IPS-18c (cell line): ENCODE results near the gene XPO5.
"Not testable (repeated sequence)": the region's sequence is repeated elsewhere in the genome, so short reads cannot be mapped to it uniquely, and the experiment has no call there.

ENCODE experiments used
- H3K4me3 ChIP-seq: 2 replicates; pipeline ENCODE4 v1.7.0; 2013; ENCODE audit warnings: low read depth, mild to moderate bottlenecking, low read length, moderate library complexity; ENCODE audit not compliant: insufficient read depth
- H3K9me3 ChIP-seq: one replicate; pipeline ENCODE4 v1.6.1; 2013; ENCODE audit warnings: mild to moderate bottlenecking, low read length, moderate library complexity; ENCODE audit not compliant: control insufficient read depth, insufficient read depth

Gene XPO5

GRCh38 chr6:43508481-43509141, 67.2 kb downstream of the XPO5 start:
- peak overlapping the region; percentile 71; the same call in 1 of the 2 replicates for H3K4me3 ChIP-seq

DNA sequence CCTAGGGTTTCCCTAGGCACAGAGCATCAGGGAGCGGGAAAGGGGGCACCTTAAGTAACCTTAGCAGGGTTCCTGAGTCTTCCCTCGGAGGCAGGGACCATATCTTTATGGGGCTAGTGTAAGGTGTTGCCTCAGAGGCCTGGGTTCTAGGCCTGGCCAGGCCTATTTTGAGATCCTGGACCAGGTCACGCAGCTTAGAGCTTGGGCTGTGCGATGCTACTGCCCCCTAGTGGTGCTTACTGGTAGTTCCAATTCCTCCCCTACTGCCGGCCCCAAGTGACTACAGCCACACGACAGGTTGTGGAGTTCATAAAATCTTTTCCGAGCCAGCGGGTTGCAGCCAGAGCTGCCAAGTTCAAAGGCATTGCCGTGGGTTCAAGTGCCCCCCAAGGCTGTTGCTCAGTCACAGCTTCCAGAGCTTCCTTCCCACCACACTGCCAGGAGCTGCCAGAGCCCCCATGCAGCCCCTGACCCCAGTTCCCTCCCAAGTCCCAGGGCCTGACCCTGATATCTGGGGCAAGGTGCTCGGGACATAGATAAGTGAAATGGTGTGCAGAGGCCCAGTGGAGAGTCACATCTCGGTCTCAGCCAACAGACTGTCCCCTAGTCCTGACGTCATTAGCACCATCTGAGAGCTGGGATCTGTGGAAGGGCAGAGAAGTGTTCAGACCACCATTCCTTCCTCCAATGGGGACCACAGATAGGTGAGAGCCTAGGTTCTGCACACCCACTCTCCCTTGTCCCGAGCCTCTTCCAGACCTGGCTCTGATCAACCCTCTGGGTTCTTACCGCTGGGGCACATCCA, 69.0 kb downstream of the XPO5 start:
- H3K4me3 ChIP-seq, result no peak overlapping the region
- H3K9me3 ChIP-seq, result no peaks in the 10 kb centered on the region

More at GRCh38 chr6:43508481-43509141, 67.2 kb downstream of the XPO5 start:
- no peaks in the 10 kb centered on the region for H3K9me3 ChIP-seq

- Histone ChIP-seq H3K9me3 (no peaks in the 10 kb centered on the region), H3K4me3 (no peak overlapping the region)
Observed at GRCh38 chr6:43506171-43506570, 69.7 kb downstream of the XPO5 start.

- Histone ChIP-seq H3K4me3 (no peak overlapping the region), H3K9me3 (no peaks in the 10 kb centered on the region)
Observed at GRCh38 chr6:43505718-43506117, 70.1 kb downstream of the XPO5 start.

- H3K4me3 ChIP-seq, result no peak overlapping the region
- no peaks in the 10 kb centered on the region for H3K9me3 ChIP-seq
Observed at GRCh38 chr6:43504756-43505593, 70.9 kb downstream of the XPO5 start.

GRCh38 chr6:43503443-43503842, 72.4 kb downstream of the XPO5 start:
- Histone ChIP-seq H3K4me3 (no peak overlapping the region), H3K9me3 (no peaks in the 10 kb centered on the region)

- H3K4me3 ChIP-seq, result no peak overlapping the region
- no peaks in the 10 kb centered on the region for H3K9me3 ChIP-seq
Observed at GRCh38 chr6:43502666-43503065, 73.2 kb downstream of the XPO5 start.

DNA sequence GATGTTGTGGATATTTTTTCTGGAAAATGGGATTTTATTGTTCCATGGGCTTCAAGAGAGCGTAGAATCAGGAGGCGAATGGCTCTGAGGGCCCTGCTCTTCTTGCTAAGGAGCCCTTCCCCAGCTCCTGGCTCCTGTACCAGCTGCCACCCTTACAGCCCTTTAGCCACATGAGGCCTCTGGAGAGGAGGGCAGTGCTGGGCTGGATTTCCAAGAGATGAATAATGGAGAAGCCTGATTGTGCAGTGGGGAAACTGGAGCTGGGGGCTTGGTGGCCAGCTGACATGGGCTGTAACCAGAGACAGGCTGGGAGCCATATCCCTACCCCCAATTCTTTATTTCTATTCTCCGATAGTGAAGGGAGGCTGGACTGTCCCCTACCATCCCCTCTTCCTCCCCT, 74.9 kb downstream of the XPO5 start:
- Histone ChIP-seq H3K9me3 (no peaks in the 10 kb centered on the region), H3K4me3 (no peak overlapping the region)

DNA sequence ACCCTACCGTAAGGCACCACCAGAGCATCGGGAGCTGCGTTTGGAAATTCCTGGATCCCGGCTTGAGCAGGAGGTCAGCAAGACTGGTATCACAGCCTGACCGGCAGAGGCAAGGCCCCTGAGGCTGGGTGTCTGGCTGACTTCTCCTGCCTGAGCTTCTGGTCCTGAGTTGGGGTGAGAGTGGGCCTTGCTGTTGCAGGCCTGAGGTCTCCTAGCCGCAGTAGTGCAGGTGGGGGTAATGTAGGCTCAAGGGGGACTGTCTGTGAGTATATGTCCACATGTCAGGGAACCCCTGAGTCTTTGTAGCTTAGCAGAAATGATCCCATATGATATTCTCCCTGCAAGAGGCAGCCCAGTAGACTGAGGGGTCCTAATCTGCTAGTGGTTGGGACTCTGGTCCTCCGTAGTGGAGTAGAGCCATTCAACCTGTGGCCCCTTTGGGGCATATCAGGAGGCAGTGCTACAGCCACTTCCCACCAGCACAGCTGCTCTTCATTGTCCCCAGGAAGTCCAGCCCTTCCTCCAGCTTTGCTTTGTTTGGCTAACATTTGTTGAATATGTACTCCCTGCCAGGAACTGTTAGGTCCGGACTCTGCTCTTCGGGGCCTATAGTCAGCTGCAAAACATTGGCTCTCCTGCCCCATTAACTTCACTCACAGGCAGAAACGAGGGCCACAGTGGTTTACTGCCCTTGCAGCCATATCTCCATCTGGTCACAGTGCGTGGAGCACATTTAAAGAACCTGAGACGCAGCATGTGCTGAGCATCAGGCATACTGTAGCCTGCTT, 76.6 kb downstream of the XPO5 start:
- Histone ChIP-seq H3K4me3 (no peak overlapping the region), H3K9me3 (no peaks in the 10 kb centered on the region)

DNA sequence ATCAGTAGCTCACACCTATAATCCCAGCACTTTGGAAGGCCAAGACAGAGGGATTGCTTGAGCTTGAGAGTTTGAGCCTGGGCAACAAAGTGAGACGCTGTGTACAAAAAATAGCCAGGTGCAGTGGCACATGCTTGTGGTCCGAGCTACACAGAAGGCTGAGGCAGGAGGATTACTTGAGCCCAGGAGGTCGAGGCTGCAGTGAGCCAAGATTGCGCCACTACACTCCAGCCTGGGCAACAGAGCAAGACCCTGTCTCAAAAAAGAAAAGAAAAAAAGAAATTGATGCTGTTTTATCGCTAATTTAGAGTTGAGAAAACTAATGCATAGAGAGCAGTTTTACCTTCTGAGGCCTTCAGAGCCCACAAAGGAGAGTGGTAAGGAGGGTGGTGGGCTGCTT, 77.5 kb downstream of the XPO5 start:
- not testable (repeated sequence) for H3K9me3 ChIP-seq, H3K4me3 ChIP-seq

GRCh38 chr6:43497689-43498088, 78.1 kb downstream of the XPO5 start:
- Histone ChIP-seq H3K9me3 (no peaks in the 10 kb centered on the region), H3K4me3 (no peak overlapping the region)

GRCh38 chr6:43497129-43497396, 78.8 kb downstream of the XPO5 start:
- Histone ChIP-seq H3K9me3 (no peaks in the 10 kb centered on the region), H3K4me3 (no peak overlapping the region)

- Histone ChIP-seq H3K4me3 (no peak overlapping the region), H3K9me3 (no peaks in the 10 kb centered on the region)
Observed at GRCh38 chr6:43496370-43497128, 79.3 kb downstream of the XPO5 start.

DNA sequence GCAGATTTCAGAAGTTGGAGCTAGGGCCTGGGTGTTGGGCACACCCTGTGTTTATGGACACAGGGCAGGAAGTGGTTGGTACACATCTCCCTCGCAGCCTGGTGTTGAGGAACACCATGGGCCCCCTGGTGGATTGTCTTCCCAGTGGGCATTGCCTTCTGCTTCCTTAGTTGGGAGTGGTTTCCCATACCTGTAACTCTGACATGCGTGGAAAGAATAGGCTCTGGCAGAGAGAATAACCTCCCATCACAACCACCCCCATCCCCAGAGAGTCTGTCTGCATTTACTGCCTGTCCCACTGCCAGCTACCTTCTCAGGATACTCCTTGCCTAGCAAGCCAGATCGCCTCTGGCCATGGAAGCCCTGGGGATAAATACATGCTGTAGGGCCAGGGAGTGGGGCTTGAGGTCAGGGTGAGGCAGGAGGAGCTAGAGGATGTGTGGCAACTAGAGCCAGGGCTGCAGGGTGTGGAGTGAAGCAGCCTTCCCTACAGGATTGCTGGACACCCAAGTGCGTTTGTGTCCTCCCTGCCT, 80.4 kb downstream of the XPO5 start:
- Histone ChIP-seq H3K4me3 (no peak overlapping the region), H3K9me3 (no peaks in the 10 kb centered on the region)

GRCh38 chr6:43494766-43495165, 81.1 kb downstream of the XPO5 start:
- Histone ChIP-seq H3K9me3 (no peaks in the 10 kb centered on the region), H3K4me3 (no peak overlapping the region)

DNA sequence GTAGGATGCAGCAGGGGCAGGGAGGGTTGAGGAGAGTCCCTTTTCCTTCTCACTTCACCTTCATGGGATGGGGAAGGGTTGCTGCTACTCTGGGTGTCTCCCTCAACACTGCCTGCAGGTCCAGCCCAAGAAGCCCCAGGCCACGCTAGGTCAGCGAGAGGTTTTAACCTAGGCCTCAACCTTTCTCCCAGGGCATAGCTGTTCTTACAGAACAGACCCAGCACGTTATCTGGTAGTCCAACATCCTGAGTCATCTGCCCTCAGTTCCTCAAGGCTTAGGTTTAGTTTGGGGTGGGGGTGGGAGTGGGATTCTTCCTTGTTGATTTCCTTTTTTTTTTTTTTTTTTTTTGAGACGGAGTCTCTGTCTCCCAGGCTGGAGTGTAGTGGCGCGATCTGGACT, 81.5 kb downstream of the XPO5 start:
- Histone ChIP-seq H3K4me3 (no peak overlapping the region), H3K9me3 (no peaks in the 10 kb centered on the region)
